Stimulated activated CD8-positive, alpha-beta memory T cell treated with anti-CD3 and anti-CD28 coated beads, Interleukin-7, amount 100 ng/mL, for 4 hours (primary cell): ENCODE results near the gene ENO4.

Experiments used
- DNase-seq, 2 donors: peaks; one replicate each; pipeline ENCODE4 v3.0.0-alpha.2; 2020; ENCODE audit warnings: low read depth in 2 of 2

ENO4 gene

DNA sequence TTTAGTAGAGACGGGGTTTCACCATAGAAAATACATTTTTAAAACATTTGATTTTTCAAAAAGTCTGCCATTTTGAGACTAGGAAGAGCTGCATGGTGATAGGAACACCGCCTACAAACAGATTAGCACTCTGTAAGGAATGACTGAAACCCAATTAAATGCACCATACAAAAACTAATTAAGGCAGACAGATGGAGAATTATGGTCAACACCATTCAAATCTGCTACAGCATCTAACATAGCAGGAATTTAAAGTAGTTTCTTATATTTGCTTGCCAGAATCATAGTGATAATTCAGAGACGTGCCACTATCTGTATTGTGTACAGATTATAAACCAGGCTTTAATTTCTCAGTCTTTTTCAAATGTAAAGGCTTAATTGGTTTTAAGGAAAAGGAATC lies 68.2 kb downstream of the ENO4 start:
- no peak for DNase-seq

DNA sequence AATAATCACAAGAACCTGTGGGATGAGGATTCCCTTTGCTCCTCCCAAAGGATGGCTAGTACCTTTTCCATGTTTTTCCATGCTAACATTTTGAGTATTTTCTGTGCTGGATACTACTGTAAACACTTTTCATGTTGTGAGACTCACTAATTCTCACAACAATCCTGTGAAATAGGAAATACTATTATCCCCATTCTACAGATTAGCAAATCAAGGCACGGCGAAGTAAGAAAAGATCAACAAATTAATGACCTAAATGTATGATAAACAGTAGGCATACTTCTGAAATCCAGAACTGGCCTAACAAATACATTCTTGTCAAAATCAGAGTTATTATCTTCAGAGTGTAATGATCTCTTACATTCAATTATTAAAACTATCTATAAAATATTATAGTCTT lies 69.3 kb downstream of the ENO4 start:
- no peak for DNase-seq

DNA sequence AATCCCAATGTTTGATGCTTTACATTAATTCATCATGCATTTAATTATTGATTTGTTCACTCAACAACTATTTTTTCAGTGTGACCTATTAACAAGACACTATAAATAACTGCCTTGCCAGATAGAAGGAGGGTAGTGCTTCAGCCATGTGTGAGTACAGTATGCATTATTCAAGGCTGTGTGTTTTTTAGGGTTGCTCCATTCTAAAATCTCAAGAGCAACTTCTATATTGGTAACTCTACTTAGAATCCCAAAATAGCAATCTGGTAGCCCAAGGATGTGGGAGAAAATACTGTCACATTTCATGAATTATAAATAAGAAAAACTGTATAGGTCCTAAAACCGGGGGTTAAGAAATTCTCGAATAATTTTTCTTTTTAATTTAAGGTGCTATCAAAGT lies 69.9 kb downstream of the ENO4 start:
- no peak for DNase-seq

DNA sequence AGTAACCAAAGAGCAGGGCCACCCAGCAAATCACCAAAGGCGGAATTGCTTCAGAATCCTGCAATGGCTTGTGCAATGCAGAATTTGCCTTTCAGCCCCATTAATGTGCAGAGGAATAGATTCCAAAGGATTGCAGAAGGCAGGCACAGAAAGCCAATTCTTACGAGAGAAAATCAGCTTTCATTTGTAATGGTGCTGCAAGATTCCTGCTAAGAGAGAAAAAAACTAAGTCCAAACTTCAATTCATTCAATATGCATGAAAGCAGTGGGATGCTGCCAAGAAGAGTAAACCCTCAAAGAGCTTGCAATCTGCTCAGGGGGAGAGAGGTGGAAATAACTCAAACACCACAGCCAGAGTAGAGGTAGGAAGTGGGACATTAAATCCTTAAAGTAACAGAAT lies 70.4 kb downstream of the ENO4 start:
- no peak for DNase-seq

DNA sequence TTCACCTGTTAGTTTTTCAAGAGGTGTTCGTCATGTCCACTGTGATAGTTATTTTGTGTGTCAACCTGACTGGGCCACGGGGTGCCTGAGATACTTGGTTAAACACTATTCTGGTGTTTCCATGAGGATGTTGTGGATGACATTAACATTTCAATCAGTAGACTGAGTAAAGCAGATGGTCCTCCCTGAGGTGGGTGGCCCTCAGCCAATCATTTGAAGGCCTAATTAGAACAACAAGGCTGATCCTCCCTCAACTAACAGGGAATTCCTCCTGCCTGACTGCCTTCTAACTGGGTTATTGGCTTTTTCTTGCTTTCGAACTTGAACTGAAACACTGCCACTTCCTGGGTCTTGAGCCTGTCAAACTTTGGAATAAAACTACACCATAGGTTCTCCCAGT lies 75.8 kb downstream of the ENO4 start:
- DNase-seq, result no peak

DNA sequence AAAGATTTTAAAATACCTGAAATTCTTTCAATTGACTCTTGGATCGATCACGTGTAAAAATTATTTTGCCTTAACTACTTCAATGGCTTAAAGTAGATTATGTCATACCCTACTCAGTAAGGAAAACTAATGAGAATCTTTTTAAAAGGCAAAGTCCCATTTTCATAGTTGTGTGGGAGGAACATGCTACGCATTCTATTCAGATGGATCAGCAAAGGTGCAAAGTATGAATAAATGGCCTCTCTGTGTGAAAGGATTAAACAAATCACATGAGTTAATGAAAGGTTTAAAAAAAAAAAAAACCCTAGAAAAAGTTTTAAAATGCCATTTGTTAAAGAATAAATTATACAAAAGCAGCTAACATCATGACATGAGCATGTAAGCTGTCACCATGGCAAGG lies 77.1 kb downstream of the ENO4 start:
- no peak for DNase-seq

DNA sequence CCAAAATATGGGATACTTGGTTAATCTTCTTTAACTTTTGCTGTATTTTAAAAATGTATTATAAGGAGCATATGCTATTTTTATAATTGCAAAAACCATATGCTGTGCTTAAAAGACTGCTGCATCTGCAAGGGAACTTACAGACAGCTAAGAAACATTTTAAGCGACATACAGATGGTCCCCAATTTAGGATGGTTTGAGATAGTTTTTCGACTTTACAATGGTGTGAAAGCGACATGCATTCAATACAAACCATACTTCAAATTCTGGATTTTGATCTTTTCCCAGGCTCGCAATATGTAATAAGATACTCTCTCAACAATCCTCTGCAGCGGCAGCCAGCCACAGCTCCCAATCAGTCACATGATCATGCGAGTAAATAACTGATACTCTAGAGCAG lies 82.5 kb downstream of the ENO4 start:
- DNase-seq, result no peak
